Activated CD4-positive, alpha-beta T cell treated with anti-CD3 and anti-CD28 coated beads, Interleukin-2, amount 50 U/mL, for 16 hours (primary cell): ENCODE measurements around the gene KRT25.

Experiments used
- DNase-seq: peaks from one replicate; pipeline ENCODE4 v3.0.0-alpha.2; 2020

KRT25 gene, protein sequence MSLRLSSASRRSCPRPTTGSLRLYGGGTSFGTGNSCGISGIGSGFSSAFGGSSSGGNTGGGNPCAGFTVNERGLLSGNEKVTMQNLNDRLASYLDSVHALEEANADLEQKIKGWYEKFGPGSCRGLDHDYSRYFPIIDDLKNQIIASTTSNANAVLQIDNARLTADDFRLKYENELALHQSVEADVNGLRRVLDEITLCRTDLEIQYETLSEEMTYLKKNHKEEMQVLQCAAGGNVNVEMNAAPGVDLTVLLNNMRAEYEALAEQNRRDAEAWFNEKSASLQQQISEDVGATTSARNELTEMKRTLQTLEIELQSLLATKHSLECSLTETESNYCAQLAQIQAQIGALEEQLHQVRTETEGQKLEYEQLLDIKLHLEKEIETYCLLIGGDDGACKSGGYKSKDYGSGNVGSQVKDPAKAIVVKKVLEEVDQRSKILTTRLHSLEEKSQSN

DNA sequence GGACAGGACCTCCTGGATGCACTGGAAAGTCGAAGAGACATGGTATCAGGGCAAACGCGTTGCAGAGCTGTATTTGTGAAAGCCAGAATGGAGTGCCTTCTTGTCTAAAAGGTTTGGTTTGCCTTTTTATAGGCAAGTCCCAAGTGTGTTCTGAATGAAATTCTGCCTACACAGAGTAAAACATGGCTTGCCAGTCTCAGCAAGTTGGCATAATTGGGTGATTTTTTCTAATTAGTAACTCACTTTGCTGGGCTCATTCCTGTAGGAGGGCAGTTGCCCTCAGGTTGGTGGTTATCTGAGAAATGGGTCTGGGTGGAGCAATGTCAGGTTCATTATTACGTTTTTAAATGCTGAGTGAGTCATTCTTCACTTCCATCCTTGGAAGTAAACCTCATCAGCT, at the start of gene KRT25:
KRT25 (minus strand) TSS at position 101 of the 400 bp plus-strand sequence; CDS start at position 41, 60 bp downstream.
- DNase-seq, result no peak

DNA sequence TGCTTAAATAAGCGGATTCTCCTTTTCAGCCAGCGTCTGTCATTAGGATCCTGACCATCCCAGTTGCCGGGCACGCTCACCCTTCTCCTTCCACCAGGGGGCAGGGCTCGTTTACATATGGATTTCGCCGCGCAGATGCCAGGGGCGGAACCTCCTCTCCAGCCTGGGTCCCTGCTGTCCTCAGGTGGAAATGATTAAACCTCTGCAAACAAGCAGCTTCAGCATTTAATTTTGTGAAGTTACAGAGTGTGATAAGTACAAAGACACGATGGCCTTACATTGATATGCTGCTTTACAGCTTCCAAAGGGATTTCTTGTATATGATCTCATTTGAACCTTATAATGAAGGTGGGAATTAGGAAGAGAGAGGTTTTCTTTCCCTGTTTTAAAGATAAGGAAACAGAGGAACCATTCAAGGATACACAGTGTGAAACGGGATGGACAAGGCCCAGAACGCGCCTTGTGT, 48.5 kb upstream of the KRT25 start:
- peak; percentile 75 for DNase-seq

DNA sequence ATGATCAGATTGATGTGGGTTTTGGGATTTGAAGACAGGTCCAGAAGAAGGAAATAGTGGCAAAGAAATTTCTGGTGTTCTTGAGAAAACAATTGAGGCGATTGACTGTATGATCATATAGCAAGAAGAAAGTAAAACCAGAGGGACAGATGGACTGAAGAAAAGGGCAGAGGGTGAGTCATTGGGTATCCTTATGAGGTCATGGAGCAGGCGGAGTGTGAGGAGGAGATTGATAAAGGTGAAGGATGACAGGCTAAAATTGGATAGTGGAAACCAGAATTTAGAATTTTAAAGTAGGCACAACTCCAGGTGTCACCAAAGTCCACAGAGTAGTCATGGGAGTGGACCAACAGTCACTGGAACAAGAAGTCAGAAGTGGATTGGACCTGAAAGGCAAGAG, 46.0 kb upstream of the KRT25 start:
- no peak for DNase-seq

DNA sequence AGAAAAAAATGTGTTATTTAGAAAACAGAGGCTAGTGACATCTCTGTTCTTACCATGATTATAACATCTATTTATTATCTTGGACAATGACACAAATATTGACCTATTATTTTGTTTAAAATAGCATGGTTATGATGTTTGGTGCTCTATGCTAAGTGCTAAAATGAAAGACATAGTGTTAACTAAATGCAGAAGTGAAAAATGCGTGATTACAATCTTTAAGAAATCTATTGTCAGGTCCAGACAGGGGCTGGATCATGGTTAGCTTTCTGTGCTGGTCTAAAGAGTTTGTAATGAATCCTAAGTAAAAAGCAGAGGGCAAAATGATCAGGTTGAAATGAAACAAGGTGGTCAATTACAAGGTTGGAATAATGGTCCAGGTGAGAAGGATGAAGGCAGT, 45.2 kb upstream of the KRT25 start:
- DNase-seq, result no peak

DNA sequence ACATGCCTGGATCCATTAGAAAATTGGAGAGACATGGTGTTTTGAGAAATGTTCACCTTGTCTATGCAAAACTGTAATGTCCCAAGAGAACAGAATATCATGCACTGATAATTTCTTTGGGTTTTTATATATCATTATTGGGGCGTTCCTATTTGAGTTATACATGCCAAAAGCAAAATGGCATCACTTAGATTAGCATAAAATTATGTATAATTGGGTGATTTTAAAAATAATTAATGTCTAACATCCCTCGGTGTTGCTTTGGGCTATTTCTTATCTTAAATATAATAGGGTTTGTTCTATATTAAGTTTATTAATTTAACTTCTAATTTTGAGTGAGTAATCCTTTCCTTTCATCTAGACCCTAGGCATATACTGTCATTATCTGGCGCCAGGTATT, 44.7 kb upstream of the KRT25 start, which contains the start of gene KRT28:
KRT28 (minus strand) TSS at position 101 of the 400 bp plus-strand sequence; CDS start at position 35, 66 bp downstream.
- DNase-seq, result no peak

- DNase-seq, result no peak
Measured at GRCh38 chr17:40796846-40797245, 41.7 kb upstream of the KRT25 start.

GRCh38 chr17:40795019-40795667, 40.0 kb upstream of the KRT25 start:
- DNase-seq, result no peak

DNA sequence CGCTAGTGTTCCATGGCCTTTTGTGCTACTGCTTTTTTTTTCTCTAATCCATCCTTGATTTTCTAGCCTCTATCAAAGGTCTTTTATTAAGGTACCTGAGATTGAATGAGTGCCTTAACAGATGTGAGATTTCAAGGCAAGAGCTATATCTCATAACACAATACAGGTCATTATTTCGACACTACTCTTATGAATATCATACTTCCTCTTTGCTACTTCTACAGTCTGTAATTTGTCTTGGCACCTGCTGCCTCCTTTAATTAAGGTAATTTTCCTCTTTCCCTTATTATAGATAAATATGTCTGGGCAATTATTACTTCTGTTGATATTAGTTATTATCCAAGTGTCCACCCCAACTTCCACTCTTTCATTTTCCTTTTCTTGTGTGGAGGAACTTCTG, 39.3 kb upstream of the KRT25 start:
- no peak for DNase-seq

DNA sequence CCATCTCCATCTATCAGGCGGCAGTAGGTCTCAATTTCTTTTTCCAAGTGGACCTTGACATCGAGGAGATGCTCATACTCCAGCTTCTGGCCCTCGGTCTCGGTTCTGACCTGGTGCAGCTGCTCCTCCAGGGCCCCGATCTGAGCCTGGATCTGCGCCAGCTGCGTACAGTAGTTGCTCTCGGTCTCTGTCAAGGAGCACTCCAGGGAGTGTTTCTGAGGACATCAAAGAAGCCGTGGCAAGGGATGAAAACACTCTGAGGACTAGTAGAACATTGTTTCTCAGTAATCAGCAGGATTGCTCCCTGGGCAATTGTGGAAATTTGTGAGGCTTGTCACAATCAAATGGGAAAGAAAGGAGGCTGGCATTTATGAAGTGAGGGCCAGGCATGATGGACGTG, 38.7 kb upstream of the KRT25 start:
- no peak for DNase-seq

DNA sequence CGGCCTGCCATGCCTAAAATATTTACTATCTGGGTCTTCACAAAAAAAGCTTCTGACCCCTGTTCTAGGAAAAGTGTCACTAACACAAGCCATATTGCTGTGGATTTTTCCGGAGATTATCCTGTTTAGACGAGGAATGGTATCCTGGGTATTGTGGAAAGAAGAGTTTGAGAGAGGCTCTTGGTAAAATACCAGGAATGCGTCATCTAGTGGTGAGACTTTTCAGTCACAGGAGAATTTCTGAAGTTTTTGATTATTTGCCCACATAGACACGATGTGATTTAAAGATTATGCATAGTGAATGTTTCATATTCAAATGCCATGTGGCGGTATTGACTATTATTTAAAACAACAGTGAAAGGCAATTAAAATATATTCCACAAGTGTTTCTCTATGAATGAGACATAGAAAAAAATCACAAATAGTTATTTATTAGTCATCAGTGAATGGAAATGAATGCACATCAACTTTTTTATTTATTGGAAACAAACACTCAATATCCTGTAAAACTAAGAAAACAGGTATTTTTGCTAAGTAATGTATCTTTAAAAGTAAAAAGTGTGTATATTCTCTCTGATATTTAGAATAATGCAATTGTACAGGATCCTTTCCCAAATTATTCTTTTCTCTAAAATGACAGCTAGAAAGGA, 36.8 kb upstream of the KRT25 start:
- no peak for DNase-seq

DNA sequence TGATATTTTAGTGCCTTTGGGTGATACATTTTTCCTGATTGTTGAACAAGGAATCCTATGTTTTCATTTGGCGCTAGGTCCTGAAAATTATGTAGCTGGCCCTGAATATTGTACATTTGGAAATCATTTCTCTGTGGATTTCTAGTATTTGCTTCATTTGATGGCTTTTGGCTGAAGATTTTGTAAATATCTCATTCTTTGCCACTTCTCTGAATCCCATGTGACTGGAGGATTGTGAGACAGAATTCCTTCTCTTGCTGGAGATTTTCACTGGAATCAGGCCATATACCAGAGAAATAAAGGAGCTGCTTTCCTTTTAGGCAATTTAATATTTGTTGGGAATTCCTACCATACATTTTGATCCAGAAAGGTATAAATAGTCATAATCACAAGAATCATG, 36.0 kb upstream of the KRT25 start:
- DNase-seq, result no peak

DNA sequence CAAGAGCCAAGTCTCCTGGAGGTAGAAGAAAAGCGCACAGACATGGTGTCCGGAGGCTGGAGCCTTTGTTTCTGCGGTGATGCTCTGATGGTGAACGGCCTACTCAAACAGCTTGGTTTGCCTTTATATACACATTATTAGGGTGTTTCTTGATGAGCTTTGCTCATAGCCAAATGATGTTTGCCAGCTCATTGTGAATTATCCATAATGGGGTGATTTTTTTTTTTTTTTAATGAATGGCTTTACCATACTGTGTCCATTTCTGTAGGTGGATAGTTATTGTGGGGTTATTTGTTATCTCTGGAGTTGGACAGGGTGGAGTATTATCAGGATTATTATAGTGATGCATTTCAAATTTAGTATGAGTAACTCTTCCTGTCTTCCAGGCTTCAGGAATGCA, 27.3 kb upstream of the KRT25 start, which contains the start of gene KRT27:
KRT27 (minus strand) TSS at position 101 of the 400 bp plus-strand sequence; CDS start at position 44, 57 bp downstream.
- no peak for DNase-seq

DNA sequence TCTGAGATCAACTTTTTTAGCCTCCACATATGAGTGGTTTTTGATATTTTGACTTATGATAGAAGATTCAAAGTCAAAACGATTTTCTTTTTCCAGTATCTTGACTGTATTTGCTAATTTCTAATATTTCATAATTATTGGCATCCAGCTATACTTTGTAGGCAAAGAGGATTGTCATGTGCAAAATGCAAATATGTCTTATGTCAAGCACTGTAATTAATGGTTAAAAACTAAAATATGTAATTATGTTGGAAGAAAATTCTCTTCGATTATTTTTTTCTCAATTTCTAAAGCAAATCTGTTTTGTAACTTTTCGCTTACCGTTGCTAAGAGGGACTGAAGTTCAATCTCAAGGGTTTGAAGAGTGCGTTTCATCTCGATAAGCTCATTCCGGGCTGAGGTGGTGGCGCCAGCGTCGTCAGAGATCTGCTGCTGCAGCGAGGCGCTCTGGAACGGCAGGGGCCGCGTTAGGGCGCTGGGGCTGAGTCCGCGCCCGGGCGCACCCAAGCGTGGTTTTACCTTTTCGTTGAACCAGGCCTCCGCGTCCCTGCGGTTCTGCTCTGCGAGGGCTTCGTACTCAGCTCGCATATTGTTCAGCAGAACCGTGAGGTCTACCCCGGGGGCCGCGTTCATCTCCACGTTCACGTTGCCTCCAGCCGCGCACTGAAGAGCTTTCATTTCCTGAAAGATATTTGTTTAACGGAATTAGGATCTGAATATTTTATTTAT, 24.2 kb upstream of the KRT25 start:
- no peak for DNase-seq

DNA sequence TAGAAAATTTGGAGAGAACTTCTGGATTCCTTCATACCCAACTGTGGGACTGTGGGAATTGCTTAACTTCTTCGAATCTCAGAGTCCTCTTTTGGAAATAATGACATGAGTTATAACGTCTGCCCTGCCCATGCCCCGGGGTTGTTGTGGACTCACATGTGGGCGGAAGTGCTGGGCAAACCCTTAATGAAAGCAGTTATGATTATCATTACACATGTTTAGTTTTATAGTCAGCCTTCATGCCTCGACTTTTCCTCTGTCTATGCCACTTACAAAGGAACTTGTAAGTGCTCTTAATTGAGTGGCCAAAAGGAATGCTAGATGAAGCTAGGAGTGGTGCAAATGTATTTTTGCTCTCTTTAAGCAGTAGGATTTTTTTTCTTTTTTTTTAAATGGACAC, 23.3 kb upstream of the KRT25 start:
- no peak for DNase-seq

GRCh38 chr17:40777971-40778370, 22.8 kb upstream of the KRT25 start:
- DNase-seq, result no peak

DNA sequence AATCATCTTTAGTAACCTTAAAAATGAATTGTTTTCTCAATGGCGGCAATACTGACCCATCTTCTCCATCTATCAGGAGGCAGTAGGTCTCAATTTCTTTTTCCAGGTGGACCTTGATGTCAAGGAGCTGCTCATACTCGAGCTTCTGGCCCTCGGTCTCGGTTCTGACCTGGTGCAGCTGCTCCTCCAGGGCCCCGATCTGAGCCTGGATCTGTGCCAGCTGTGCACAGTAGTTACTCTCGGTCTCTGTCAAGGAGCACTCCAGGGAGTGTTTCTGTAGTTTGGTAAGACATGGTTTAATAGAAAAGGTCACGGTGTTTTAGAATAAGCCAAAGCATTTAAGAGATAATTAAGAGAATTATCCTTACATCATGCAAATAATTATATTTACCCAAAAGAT, 22.3 kb upstream of the KRT25 start:
- no peak for DNase-seq

DNA sequence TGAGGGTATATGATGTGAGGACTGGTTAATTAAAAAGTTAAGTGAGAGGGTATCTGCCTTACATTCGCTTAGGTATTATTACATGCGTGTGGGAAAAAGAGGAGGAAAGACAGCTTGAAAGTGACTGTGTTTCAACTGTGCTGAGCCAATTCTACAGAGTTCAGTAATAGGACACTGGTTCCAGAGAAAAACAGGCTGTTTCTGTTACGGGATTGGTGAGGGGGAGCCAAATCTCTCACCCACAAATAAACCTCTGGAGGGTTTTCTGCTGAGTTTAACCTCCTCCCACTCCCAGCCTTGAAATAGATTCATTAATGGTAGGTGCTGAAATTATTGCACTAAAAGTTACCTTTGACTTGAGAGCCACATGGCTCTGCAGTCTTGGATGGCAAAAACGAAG, 20.8 kb upstream of the KRT25 start:
- DNase-seq, result no peak

DNA sequence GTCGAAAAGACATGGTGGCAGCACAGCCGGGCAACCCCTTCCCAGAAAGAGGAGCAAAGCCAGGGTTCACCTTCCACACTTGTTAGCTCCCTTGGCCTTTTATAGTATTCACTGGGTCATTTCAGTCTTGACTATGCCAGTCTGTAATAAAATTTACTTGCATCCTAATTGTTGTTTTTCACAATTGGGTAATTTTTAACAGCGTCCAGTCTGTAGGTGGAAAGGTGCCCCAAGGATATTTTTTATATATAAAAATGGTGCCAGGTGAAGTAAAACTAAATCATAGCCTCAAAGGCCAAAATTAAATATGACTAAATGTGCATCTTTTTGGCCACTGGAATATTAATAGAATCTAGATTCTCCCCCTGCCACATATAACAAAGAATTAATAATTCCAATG, 17.0 kb upstream of the KRT25 start, which contains the start of gene KRT26:
KRT26 (minus strand) TSS at position 101 of the 400 bp plus-strand sequence; CDS start at position 13, 88 bp downstream.
- no peak for DNase-seq

DNA sequence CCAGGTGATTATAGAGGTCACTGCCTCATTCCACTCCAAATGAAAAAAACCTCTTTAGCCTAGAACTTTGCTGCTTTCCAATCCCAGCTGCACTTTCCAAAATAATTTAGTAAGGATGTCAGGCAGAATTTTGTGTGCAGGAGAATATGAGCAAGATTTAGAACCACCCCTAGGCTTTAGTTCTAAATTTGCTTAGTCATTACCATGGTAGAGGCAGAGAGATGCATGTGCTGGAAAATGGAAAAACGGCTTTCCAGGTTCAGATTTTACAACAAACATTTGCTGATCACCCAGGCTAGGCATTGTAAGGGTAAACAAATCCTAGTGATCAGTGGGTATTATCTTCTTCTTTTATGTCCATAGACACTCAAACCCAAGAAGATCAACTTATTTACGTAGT, 10.5 kb upstream of the KRT25 start:
- DNase-seq, result no peak

DNA sequence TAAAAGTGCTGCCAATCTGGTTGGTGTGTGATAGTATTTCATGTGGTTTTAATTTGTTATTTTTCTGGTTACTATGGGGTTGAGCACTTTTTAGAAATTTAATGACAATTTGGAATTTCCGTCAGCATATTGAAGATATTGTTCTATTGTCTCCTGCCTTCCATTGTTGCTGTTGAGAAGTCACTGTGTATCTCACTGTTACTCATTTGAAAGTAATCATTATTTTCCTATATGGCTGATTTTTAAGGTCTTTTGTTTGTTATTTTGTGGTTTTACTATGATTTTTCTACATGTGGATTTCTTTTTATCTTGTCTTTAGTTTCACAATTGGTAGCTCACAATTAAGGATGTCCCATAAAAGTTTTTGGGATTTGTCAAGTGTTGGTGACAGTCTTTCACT, 8.6 kb upstream of the KRT25 start:
- no peak for DNase-seq

GRCh38 chr17:40760105-40761016, 5.2 kb upstream of the KRT25 start:
- DNase-seq, result no peak

DNA sequence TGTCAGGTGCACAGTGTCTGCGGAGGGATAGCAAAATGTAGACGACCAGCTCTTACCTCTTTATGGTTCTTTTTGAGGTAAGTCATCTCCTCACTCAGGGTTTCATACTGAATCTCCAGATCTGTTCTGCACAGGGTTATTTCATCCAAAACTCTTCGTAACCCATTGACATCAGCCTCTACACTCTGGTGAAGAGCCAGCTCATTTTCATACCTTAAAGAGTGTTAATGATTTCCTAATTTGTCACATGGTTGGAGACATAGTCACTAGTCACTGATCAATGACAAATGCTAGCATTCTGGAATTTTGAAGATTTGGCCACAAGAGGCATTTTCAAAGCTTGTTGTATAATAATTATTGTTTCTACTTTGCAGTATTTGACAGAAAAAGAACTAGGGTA, 1.3 kb downstream of the KRT25 start:
- DNase-seq, result no peak
